H1 (cell line): ENCODE data around the gene FOSL1. TPM values are rescaled to one million over a fixed set of nuclear protein-coding genes. Genes with fewer than 3 reads are reported as not detected.
A peak's percentile ranks its signal among the peaks of the same experiment; 100 is the strongest.

Source experiments
- ATF3 ChIP-seq: IDR thresholded peaks from 2 replicates; pipeline ENCODE4 v1.6.1; 2011; ENCODE audit warnings: low read depth, mild to moderate bottlenecking, low read length; ENCODE audit not compliant: insufficient read depth
- CREB1 ChIP-seq: IDR thresholded peaks from 2 replicates; pipeline ENCODE4 v1.6.1; 2012; ENCODE audit warnings: inconsistent platforms
- CTCF ChIP-seq, 3 experiments: IDR thresholded peaks; 1 replicate in 2 of 3; 2 replicates in 1 of 3; pipeline versions ENCODE4 v1.5.1 to v1.6.1; 2011; ENCODE audit warnings: low read length in 3 of 3, mild to moderate bottlenecking in 3 of 3, inconsistent platforms in 2 of 3, low read depth in 1 of 3, moderate library complexity in 1 of 3; ENCODE audit not compliant: insufficient read depth in 1 of 3; ENCODE audit errors: control extremely low read depth in 1 of 3
- EP300 ChIP-seq, 2 experiments: IDR thresholded peaks; 1 replicate in 1 of 2; 2 replicates in 1 of 2; pipeline ENCODE4 v1.6.1; 2011 to 2012; ENCODE audit warnings: low read depth in 2 of 2, low read length in 2 of 2, mild to moderate bottlenecking in 2 of 2, borderline replicate concordance in 1 of 2, inconsistent platforms in 1 of 2, moderate library complexity in 1 of 2
- EZH2 ChIP-seq: fragments of 200-600 bp; sonication (generic); IDR thresholded peaks from 2 replicates; pipeline ENCODE4 v1.7.1; 2012; ENCODE audit warnings: low read depth, mild to moderate bottlenecking, moderate library complexity, low read length, inconsistent platforms; ENCODE audit not compliant: severe bottlenecking
- FOSL1 ChIP-seq: IDR thresholded peaks from 2 replicates; pipeline ENCODE4 v1.6.1; 2011; ENCODE audit warnings: mild to moderate bottlenecking, low read depth, low read length, moderate library complexity; ENCODE audit not compliant: insufficient read depth
- HDAC6 ChIP-seq: IDR thresholded peaks from one replicate; pipeline ENCODE4 v1.7.1; 2012; ENCODE audit warnings: low read depth, mild to moderate bottlenecking, inconsistent platforms, low read length, moderate library complexity
- MAFK ChIP-seq: IDR thresholded peaks from 2 replicates; pipeline ENCODE4 v1.6.1; 2012; ENCODE audit warnings: low read depth, mild to moderate bottlenecking, improper control_type of control experiment, low read length
- MAX ChIP-seq: IDR thresholded peaks from 2 replicates; pipeline ENCODE4 v1.6.1; 2012; ENCODE audit warnings: inconsistent platforms
- NRF1 ChIP-seq: IDR thresholded peaks from 2 replicates; pipeline ENCODE4 v1.6.1; 2011; ENCODE audit warnings: mild to moderate bottlenecking, low read depth, low read length, improper control_type of control experiment
- POLR2A ChIP-seq, 2 experiments: IDR thresholded peaks; 1 replicate in 1 of 2; 2 replicates in 1 of 2; pipeline ENCODE4 v1.6.1; 2011; ENCODE audit warnings: low read depth in 2 of 2, low read length in 2 of 2, mild to moderate bottlenecking in 2 of 2; ENCODE audit errors: control extremely low read depth in 1 of 2
- POLR2AphosphoS5 ChIP-seq: IDR thresholded peaks from 2 replicates; pipeline ENCODE4 v1.6.1; 2011; ENCODE audit warnings: low read depth, low read length
- POU5F1 ChIP-seq: IDR thresholded peaks from 2 replicates; pipeline ENCODE4 v1.6.1; 2011; ENCODE audit warnings: low read depth, mild to moderate bottlenecking, low read length, moderate library complexity
- RAD21 ChIP-seq, 2 experiments: IDR thresholded peaks in 1 of 2; conservative IDR thresholded peaks in 1 of 2; 2 replicates each; pipeline ENCODE4 v1.6.1; 2011; ENCODE audit warnings: low read depth in 2 of 2, low read length in 2 of 2, improper control_type of control experiment in 1 of 2, inconsistent platforms in 1 of 2, mild to moderate bottlenecking in 1 of 2, moderate library complexity in 1 of 2
- RXRA ChIP-seq: IDR thresholded peaks from 2 replicates; pipeline ENCODE4 v1.6.1; 2011; ENCODE audit warnings: low read depth, mild to moderate bottlenecking, low read length, moderate library complexity; ENCODE audit not compliant: insufficient read depth
- SIN3A ChIP-seq, 2 experiments: IDR thresholded peaks in 1 of 2; conservative IDR thresholded peaks in 1 of 2; 2 replicates each; pipeline ENCODE4 v1.6.1; 2011 to 2012; ENCODE audit warnings: low read length in 2 of 2, improper control_type of control experiment in 1 of 2, low read depth in 1 of 2, mild to moderate bottlenecking in 1 of 2
- SP4 ChIP-seq: IDR thresholded peaks from 2 replicates; pipeline ENCODE4 v1.6.1; 2012; ENCODE audit warnings: low read length, inconsistent platforms
- TAF7 ChIP-seq: optimal IDR thresholded peaks from 2 replicates; pipeline ENCODE3; 2011; ENCODE audit warnings: low read depth, mild to moderate bottlenecking, inconsistent platforms, low read length, moderate library complexity, borderline replicate concordance
- TCF12 ChIP-seq: IDR thresholded peaks from 2 replicates; pipeline ENCODE4 v1.6.1; 2011; ENCODE audit warnings: low read depth, mild to moderate bottlenecking, low read length
- TEAD4 ChIP-seq: IDR thresholded peaks from 2 replicates; pipeline ENCODE4 v1.6.1; 2012; ENCODE audit warnings: low read depth, low read length, inconsistent platforms, mixed read lengths
- YY1 ChIP-seq: IDR thresholded peaks from 2 replicates; pipeline ENCODE4 v1.6.1; 2011; ENCODE audit warnings: low read depth, mild to moderate bottlenecking, low read length
- polyA plus RNA-seq, 7 experiments: library from polyadenylated mRNA; depleted of rRNA in 3 of 7; stranded (reverse) in 5 of 7; unstranded in 2 of 7; fragments of >200 nt in 5 of 7; fragments of 200-250 nt in 2 of 7; gene quantifications; 1 replicate in 5 of 7; 2 replicates in 1 of 7; 4 replicates in 1 of 7; pipeline versions ENCODE4 v1.2.1 to v1.2.3, GENCODE V29; 2011 to 2013; ENCODE audit warnings: missing spikeins in 2 of 7, mixed read lengths in 2 of 7
- total RNA-seq: library from RNA; stranded (reverse); fragmentation: NEBNext Ultra II Directional; extraction: Animal tissue kit (Norgen Biotek cat#: 25700); gene quantifications from 2 replicates; pipeline ENCODE4 v1.2.1, GENCODE V29; 2021
- TF ChIP-seq, protein P1 (sequence below): IDR thresholded peaks from 2 replicates; pipeline ENCODE4 v1.6.1; 2012; ENCODE audit warnings: inconsistent platforms

FOSL1 gene
- total and polyA plus RNA-seq, 2 of the 8 experiments (the other 6 are each of a cell fraction or from before 2014, with no cell fraction given): 6.3 to 7.2 TPM

DNA sequence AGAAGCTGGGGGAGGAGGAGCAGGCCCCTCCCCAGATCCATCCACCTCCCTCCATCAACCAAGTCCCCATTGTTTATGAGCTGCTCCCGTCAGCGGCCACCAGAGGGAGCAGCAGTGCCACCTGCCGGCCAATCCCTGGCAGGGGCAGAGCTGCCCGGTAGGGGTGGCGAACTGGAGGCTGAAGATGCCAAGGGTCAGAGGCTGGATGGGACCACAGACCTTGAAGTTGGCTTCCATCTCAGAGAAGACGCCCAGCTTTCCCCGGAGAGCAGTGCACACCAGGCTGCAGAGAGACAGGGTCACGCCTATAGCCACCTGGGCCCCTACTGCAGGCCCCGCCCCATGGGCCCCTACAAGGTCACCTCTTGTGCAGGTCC lies 15.5 kb downstream of the FOSL1 start (continued):
- TF ChIP-seq SIN3A (conservative IDR thresholded peaks at IDR 0.05 in 1 of 2, IDR thresholded peaks at IDR 0.05 in 1 of 2; ENCODE audit: low read depth in 1 of 2, low read length in 2 of 2) (peak; percentile 43 to 82; a peak in 1 of 4 replicates), HDAC6 (no peak), RAD21 (IDR thresholded peaks at IDR 0.05 in 1 of 2, conservative IDR thresholded peaks at IDR 0.05 in 1 of 2; ENCODE audit: low read depth in 2 of 2, low read length in 2 of 2) (peak; percentile 81 to 91), TAF7 (peak; percentile 78), EZH2 (no peak), SP4 (no peak), FOSL1 (no peak), ATF3 (peak; percentile 83; the same call in 1 of the 2 replicates), MAFK (no peak), RXRA (no peak), TCF12 (no peak), POU5F1 (no peak), POLR2AphosphoS5 (0 out of 2 replicates have a peak, but pooled peaks have one; percentile 24), POLR2A (IDR thresholded peaks at IDR 0.05; ENCODE audit: control extremely low read depth in 1 of 2, low read depth in 2 of 2, low read length in 2 of 2) (no peak), CTCF (IDR thresholded peaks at IDR 0.05; ENCODE audit: control extremely low read depth in 1 of 3, insufficient read depth in 1 of 3, low read depth in 1 of 3, low read length in 3 of 3) (peak in 2 of 3 experiments; percentile 99 to 100; a peak in 3 of 4 replicates), EP300 (IDR thresholded peaks at IDR 0.05; ENCODE audit: borderline replicate concordance in 1 of 2, low read depth in 2 of 2, low read length in 2 of 2) (no peak), CREB1 (peak; percentile 69), YY1 (peak; percentile 87), TEAD4 (no peak), MAX (no peak), NRF1 (no peak)
- TF ChIP-seq, protein P1, sequence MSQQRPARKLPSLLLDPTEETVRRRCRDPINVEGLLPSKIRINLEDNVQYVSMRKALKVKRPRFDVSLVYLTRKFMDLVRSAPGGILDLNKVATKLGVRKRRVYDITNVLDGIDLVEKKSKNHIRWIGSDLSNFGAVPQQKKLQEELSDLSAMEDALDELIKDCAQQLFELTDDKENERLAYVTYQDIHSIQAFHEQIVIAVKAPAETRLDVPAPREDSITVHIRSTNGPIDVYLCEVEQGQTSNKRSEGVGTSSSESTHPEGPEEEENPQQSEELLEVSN: no peak
